HG03045 (cell line): ENCODE data around the gene LKAAEAR1.
A peak's percentile ranks its signal among the peaks of the same experiment; 100 is the strongest.

Experiments
- ATAC-seq: cut with Tn5 transposase; IDR thresholded peaks from one replicate; pipeline ENCODE4 v1.9.1; 2021; ENCODE audit warnings: mild to moderate bottlenecking, moderate library complexity; ENCODE audit not compliant: unreplicated experiment

The LKAAEAR1 gene

GRCh38 chr20:64068386-64069208 lies 15.6 kb downstream of the LKAAEAR1 start:
- ATAC-seq, result no peak

GRCh38 chr20:64067733-64068307 lies 16.4 kb downstream of the LKAAEAR1 start:
- no peak for ATAC-seq

- no peak for ATAC-seq
Observed at GRCh38 chr20:64067005-64067632, 17.1 kb downstream of the LKAAEAR1 start.

GRCh38 chr20:64065974-64066343 lies 18.2 kb downstream of the LKAAEAR1 start:
- peak; percentile 31 for ATAC-seq

- no peak for ATAC-seq
Observed at GRCh38 chr20:64065062-64065973, 18.9 kb downstream of the LKAAEAR1 start.

- ATAC-seq, result no peak
Observed at GRCh38 chr20:64064145-64064698, 20.0 kb downstream of the LKAAEAR1 start.

GRCh38 chr20:64063389-64064144 lies 20.6 kb downstream of the LKAAEAR1 start:
- no peak for ATAC-seq

- peak; percentile 72 for ATAC-seq
Observed at GRCh38 chr20:64062596-64063388, 21.4 kb downstream of the LKAAEAR1 start, which contains the start of gene TCEA2. TCEA2 (plus strand) TSS chr20:64063198; CDS start chr20:64063313, 115 bp downstream.

GRCh38 chr20:64062276-64062595 lies 22.0 kb downstream of the LKAAEAR1 start:
- ATAC-seq, result no peak

GRCh38 chr20:64058536-64058935 lies 25.7 kb downstream of the LKAAEAR1 start:
- no peak for ATAC-seq

GRCh38 chr20:64057628-64058498 lies 26.3 kb downstream of the LKAAEAR1 start:
- peak; percentile 41 for ATAC-seq

- peak; percentile 20 for ATAC-seq
Observed at GRCh38 chr20:64056889-64057627, 27.1 kb downstream of the LKAAEAR1 start.

GRCh38 chr20:64056639-64056888 lies 27.6 kb downstream of the LKAAEAR1 start:
- ATAC-seq, result no peak

- no peak for ATAC-seq
Observed at GRCh38 chr20:64055893-64056638, 28.1 kb downstream of the LKAAEAR1 start.

- no peak for ATAC-seq
Observed at GRCh38 chr20:64055396-64055892, 28.8 kb downstream of the LKAAEAR1 start.

- no peak for ATAC-seq
Observed at GRCh38 chr20:64053841-64054661, 30.1 kb downstream of the LKAAEAR1 start.
